ENCODE measurements around the gene JPH3. TPM values are rescaled to one million over a fixed set of nuclear protein-coding genes. Genes with fewer than 3 reads are reported as not detected.
"Not testable (repeated sequence)": the region's sequence is repeated elsewhere in the genome, so short reads cannot be mapped to it uniquely, and the experiment has no call there.

The JPH3 gene
- polyA plus RNA-seq, 1 donor: 0.24 TPM

DNA sequence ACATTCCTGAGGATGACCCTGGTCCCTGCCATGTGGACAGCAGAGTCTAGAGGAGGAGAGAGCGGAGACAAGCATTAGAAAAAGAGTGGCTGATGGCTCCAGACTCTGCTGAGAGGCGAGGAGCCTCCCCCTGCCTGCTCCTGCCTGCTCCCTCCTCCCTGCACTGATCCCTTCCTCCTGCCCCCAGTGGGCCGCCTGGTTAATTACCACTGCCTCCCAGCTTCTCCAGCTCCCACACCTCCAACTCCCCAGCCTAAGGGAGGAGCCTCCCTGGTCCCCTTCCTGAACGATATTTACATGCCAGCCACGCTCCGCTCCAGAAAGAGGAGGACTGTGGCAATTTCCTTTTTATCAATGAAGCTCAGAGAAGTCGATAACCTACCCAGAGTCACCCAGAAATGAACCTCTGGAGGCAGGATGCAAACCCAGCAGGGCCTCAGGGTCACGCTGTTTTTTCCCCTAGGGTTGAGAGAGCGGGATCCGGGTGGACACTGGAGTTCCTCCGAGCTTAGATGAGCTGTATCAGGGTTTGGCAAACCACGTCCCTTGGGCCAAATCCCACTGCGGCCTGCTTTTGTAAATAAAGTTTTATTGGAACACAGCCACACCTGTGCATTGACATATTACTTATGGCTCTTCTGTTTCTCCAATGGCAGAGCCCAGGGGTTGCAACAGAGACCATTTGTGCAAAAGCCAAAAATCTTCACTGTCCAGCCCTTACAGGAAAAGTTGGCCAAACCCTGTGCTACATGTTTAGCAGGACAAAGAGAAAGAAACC lies 27.1 kb upstream of the JPH3 start:
- DNase-seq (ENCODE audit: low read depth): no peak

DNA sequence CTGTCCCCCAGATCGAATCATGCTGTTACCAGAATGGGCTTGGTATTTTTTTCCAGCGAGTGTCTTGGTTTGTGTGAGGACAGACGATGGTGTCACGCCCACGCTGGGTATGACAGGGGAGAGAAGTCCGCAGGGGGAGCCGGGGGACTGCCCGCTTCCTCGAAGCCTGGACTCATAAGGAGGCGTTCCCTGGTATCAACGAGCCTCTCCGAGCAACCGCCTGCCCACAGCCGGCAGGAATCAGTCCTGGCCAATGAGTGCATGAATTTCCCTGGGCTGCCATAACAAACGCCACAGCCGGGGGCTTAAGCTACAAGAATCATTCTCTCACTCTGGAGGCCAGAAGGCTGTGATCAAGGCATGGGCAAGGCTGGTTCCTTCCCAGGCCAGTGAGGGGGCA lies 26.1 kb upstream of the JPH3 start:
- DNase-seq (ENCODE audit: low read depth): no peak

DNA sequence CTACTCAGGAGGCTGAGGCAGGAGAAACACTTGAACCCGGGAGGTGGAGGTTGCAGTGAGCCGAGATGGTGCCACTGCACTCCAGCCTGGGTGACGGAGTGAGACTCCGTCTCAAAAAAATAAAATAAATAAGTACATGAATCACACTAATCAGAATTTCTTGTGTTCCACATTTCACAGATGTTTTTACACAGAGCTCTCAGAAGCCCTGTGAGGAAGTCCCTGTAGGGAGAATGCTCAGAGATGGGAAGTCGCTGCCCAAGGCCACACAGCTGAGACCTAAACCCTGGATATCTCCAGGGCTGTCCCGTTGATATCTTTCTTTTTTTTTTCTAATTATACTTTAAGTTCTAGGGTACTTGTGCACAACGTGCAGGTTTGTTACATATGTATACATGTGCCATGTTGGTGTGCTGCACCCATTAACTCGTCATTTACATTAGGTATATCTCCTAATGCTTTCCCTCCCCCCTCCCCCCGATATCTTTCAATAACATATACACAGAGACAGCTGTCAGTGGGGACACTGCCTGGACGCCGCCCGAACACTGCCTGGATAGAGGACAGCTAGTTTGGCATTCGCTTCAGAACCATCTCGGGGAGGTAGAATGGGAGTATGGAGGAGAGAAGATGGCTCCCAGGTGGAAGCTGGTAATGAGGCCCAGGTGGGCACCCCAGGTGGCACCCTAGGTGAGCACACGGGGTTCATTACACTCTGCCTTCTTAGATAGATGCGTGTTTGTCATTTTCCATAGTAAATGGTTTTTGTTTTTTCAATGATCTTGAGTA lies 24.0 kb upstream of the JPH3 start:
- not testable (repeated sequence) for DNase-seq (ENCODE audit: low read depth)

DNA sequence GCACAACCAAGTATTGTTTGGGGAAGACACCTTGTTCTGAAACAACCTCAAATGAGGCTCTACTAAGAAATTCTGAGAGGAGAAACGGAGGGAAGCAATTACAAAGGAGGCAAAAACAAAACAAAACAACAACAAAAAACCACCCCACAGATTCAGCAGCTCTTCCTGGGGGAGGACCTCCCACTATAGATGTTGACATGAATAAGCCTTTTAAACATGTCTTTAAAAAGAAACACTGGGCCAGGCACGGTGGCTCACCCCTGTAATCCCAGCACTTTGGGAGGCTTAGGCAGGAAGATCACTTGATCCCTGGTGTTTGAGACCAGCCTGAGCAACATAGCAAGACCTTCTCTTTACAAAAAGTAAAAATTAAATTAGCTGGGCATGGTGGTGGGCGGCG lies 22.6 kb upstream of the JPH3 start:
- no peak for DNase-seq (ENCODE audit: low read depth)

DNA sequence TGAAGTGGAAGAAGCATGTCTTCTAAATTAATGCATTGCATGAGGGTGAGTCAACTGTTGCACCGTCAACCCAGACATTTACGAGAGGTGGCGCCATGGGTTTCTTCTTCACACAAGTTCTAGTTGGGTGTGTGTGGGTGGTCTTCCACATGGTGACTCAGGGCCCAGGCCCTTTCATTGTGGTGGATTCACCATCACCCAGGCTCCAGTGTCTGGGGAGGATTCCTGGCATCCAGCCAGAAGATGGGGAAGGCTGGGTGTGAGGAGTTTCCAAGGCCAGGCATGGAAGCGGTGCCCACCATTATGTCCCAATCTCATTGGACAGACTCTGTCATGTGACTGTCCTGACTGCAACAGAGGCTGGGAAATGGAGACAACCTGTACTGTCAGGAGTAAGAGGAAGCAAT lies 21.4 kb upstream of the JPH3 start:
- DNase-seq (ENCODE audit: low read depth): no peak

DNA sequence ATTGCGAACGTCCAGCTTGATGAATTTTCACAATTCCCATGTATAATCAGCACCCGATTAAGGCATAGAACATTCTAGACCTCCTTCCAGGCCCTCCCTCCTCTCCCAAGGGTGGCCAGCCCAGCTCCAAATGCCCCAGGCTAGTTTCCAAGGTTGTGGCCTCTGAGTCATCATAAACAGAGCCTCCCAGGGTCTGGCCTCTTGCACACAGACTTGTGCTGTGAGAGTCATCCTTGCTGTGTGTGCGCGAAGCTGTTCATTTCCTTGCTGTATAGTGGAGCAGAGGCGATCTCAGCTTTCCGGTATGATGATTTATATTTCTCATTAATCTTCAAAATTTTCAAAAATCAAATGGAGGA lies 20.5 kb upstream of the JPH3 start:
- no peak for DNase-seq (ENCODE audit: low read depth)

DNA sequence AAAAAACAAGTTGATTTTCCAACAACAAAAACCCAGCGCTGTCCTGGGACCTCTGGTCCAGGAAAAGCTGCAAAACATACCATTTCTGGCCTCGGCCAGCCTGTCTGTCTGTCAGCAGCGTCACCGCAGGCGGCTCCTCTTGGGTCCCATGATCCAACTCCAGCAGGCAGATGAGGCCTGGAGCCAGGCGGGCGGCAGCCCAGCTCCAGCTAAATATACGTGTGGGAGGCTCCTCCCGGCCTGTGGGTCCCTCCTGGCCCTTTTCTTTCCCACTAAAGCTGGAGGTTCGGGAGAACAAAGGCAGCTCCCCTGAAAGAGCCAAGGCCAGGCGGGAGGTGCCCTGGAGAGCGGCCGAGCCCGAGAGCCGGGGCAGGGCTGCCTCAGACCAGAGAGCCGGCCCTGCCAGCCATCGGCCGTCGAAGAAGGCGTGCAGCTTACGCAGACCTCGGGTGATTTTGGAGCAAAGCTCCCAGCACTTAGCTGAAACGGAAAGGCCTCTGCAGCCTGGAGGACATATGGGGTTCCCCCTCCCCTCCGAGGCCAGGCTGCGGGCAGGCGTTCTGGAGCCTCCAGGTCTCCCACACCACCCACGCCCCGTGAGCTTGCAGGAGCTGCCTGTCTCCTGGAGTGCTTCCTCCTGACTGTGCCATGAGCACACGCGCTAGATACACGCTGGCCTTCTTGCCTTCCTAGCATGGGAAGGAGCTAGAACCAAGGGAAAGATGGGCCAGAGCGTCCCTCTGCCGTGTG lies 19.9 kb upstream of the JPH3 start:
- no peak for DNase-seq (ENCODE audit: low read depth)

DNA sequence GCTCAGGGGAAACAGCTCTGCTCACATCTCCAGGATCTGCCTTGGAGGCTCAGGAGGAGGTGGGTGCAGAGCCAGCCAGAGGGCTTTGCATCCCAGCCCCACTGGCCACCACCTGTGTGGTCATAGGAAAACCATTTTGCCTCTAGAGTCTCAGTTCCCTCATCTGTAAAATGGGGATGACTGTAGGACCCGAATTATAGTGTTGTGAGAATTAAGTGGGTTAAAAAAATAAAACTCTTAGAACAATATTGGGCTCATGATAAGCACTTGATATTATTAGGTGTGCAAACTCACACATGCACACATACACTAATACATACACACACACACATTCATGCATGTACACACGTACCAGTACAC lies 19.4 kb upstream of the JPH3 start:
- no peak for DNase-seq (ENCODE audit: low read depth)

DNA sequence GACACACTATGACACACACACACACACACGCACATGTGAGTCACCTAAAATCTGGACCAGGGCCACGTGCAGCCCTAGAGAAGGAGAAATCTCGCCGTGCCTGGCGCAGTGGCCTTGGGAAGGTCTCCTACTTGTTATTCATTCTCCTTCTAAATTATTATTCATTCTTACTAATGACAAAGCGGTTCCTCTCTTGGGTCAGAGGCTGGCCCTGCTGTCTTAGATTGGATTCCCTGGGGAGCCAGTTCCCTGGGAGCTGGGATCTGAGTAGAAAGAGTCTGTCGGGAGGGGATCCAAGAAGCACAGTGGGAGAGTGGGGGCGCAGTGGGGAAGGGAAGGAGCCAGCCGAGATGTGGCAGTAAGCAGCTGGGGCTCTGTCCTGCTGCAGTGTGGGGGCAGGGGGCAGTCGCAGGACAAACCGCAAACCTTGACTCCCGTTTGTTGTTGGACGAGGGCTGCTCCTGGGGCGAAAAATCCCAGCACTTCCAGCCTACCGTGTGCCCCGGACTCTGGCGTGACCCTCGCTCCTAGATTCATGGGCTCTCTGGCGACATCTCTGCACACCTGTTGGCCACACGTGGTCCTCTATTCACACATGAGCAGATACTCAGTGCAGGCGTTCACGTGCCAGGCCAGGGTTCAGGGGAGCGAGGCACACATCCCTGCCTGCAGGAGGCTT lies 18.7 kb upstream of the JPH3 start:
- DNase-seq (ENCODE audit: low read depth): no peak

DNA sequence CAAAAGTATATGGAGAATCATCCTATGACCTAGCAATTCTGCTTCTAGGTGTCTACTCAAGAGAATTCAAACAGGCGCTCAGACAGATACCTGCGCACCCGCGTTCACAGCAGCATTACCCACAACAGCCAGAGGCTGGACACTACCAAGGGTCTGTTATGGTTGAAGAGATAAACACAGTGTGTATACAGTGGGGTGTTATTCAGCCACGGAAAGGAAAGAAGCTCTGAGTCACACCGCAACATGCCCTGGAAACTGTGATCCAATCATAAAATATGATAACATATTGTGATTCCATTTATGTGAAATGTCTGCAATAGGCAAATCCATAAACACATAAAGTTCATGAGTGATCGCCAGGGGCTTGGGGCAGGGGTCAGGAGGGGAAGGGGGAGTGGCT lies 18.0 kb upstream of the JPH3 start:
- DNase-seq (ENCODE audit: low read depth): no peak

DNA sequence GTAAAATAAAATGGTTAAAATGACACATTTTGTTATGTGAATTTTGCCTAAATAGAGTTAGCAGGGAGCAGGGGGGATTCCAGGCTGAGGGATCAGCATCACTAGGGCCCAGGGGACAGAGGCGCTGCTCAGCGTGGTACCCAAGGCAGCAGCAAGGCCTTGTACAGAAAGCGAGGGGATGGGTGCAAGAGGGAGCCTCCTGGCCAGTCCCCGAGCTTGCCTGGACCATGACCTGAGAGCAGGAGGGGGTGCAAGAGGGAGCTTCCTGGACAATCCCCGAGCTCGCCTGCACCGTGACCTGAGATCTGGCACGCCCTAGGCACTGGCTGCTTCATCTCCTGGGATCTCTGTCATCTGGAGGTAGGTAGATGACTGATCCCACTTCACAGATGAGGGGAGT lies 17.3 kb upstream of the JPH3 start:
- DNase-seq (ENCODE audit: low read depth): no peak

DNA sequence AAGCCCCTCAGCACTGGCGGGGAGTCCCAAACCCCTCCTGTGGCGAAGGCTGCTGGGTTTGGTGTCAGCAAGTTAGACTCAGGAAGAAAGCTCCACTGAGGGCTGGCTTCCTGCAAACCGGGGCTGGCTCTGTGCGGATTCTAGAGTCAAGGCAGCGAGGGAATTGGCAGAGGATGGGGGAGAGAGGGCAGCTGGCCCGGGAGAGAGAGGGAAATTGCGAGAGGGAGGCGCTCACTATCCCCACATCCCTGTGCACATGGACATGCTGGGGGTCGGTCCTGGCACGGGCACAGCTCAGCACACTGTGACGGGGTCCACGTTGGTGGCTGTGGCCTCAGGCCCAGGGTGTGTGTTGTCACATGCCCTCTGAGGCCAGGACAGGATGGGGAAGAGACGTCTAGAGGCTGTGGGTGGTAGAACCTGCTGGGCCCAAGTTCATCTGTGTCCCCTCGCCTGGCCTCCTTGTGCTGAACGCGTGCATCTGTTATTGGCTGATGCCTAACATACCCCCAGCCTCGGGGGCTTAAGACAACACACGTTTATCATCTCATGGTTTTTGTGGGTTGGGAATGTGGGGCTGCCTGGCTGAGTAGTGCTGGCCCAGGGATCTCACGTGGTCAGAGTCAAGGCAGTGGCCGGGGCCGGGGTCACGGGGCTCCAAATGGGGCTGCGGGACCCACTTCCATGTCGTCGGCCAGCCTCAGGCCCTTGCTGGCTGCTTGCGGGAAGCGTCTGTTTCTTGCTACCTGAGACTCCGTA lies 16.7 kb upstream of the JPH3 start:
- no peak for DNase-seq (ENCODE audit: low read depth)

DNA sequence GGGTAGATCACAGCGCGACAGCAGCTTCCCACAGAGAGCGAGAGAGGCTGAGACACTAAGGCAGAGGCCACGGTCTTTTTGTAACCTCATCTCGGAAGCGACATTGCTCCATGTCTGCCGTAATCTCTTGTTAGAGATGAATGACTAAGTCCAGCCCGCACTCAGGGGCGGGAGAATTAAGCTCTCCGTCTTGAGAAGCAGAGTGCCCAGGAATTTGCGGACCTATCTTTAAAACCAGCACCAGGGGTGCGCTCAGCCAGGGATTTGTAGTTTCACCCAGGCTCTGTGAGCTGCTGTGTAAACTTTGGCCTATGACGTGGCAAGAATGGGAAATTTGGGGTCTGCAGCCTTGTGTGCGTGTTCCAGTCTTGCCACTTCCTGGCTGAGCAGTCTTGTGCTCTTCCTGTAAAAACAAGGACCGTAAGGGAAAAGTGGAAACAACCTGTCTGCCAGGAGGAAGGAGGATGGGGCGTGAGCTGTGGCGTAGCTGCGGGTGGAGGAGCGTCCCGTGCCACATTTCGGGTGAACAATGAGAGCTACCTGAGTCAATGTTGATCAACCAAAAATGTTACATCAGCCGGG lies 16.0 kb upstream of the JPH3 start:
- DNase-seq (ENCODE audit: low read depth): no peak

DNA sequence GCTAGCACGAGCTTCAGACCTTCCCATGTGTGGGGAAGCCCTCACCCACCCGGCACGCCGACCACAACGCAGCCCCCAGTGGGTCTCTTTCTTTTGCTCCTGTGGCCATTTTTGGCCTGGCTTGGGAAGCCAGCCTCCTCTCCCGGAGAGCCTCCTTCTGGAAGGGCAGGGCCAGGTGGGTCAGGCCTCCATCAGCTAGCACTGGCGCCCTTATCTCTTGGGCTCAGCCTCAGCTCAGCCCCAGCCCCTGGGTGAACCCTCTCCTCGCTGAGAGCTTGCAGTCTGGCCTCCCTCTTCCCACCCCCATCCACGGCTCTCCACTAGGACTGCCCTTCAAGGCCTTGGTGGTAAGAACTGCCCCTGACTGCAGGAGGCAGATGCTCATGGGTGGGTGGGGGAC lies 14.7 kb upstream of the JPH3 start:
- DNase-seq (ENCODE audit: low read depth): no peak

DNA sequence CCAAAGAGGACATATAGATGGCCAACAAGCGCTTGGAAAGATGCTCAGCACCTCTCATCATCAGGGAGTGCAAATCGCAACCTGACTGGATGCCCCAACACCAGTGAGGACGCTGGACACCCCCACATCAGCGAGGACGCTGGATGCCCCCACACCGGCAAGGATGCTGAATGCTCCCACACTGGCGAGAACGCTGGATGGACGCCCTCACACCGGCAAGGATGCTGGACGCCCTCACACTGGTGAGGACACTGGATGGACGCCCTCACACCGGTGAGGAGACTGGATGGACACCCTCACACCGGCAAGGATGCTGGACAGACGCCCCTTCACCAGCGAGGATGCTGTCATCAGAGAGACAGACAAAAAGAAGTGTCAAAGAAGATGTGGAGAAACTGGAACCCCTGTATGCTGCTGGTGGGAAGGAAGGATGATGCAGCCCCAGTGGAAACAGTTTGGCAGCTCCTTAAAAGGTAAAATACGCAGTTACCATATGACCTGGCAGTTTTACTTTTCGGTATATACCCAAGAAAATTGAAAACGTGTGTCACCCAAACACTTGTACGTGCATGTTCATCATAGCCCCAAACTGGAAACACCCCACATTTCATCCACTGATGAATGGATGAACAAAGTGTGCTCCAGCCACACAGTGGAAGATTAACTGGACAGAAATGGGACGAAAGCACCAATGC lies 10.1 kb upstream of the JPH3 start:
- DNase-seq (ENCODE audit: low read depth): no peak

DNA sequence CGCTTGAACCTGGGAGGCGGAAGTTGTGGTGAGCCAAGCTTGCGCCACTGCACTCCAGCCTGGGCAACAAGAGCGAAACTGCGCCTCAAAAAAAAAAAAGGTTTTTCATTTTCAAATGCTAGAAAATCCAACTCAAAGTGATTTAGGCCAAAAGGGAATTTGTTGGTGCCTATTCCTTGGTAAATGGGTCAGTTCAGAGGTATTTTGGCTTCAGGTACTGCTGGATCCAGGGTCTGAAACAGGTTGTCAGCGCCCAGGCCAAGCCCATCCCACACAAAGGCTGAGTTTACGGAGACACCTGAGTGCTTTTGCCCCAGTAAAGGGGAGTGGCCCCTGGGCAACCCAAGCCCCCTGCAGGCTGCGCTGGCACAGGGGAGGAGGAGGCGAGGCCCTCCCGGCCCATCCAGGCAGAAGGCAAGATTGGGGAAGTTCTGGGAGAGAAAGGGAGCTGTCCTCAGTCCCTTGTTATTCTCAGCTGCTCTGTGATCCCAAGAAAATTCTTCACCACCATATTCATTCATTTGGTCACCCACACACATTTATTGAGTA lies 8.5 kb upstream of the JPH3 start:
- no peak for DNase-seq (ENCODE audit: low read depth)

DNA sequence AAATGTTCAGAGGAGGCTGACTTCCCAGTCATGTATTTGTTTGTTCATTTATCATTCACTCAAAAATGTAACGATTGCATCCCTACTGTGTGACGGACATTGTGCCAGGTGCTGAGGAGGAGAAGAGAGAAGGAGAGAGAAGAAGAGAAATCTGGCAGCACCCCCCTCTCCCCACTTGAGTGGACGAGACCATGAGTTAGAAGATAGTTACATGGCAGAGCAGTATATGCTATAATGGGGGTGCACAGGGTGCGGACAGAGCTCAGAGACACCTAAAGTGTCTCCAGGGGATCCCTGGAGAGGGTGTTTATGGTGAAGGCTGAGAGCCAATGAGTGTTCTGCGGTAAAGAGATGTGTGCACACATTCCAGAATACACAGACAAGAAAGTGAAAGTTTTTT lies 6.6 kb upstream of the JPH3 start:
- no peak for DNase-seq (ENCODE audit: low read depth)

DNA sequence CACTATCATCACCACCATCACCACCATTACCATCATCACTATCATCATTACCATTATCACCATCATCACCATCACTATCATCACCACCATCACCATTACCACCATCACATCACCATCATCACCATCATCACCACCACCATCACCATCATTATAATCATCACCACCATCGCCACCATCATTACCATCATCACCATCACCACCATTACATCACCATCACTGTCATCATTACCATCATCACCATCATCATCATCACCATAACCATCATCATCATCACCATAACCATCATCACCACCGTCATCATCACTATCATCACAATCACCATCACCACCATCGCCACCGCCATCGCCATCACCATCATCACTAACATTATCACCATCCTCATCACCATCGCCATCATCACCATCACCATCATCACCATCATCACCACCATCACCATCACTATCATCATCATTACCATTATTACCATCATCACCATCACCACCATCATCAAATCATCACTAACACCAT lies 4.9 kb upstream of the JPH3 start:
- DNase-seq (ENCODE audit: low read depth): no peak

DNA sequence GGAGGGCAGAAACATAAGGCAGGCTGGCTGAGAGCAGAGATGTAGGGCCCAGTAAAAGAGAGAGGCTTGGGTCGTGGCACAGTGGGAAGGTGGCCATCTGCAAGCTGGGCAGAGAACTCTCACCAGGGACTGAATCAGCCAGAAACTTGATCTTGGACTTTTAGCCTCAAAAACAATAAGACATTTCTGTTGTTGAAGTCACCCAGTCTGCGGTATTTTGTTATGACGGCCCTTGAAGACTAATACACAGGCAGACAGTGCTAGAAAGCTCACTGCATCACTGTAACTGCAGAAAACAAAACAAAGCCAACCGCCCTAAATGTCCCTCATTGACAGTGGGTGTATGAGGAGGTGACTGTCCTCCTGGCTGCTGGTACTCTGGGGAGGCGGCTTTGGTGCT lies 3.9 kb upstream of the JPH3 start:
- no peak for DNase-seq (ENCODE audit: low read depth)

DNA sequence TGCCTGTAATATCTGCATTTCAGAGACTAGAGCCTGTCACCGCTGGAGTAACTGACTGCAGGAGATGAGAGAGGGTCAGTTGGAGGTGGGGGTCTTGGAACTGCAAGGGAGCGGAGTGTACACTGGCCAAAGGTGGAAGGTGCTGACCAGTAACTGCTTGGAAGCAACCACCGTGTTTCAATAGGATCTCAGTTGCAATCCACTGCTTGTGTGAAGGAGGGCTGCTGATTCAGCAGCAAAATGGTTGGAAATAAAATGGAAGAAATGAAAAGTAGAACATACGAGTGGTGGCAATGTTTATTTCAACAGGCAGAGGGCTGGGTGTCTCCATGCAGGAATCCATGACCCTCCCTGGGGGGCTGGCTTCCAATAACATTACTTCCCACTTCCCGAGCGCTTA lies 2.1 kb upstream of the JPH3 start:
- DNase-seq (ENCODE audit: low read depth): no peak
